Thoracic aorta (tissue), 2 donors: Measurements from ENCODE around the gene KDM4E. TPM values are rescaled to one million over a fixed set of nuclear protein-coding genes. Genes with fewer than 3 reads are reported as not detected.

Experiments
- ATAC-seq: fragments of 150-250 bp; one replicate; pipeline ENCODE4 v1.8.0; 2017; ENCODE audit warnings: low read depth; ENCODE audit not compliant: insufficient number of reproducible peaks, low FRiP score
- DNase-seq: peaks from one replicate; pipeline ENCODE4 v3.0.0-alpha.2; 2020; ENCODE audit warnings: low spot score
- H3K27ac ChIP-seq, 2 donors: fragments of 200-600 bp; sonication (generic); 1 replicate in 1 of 2; 2 replicates in 1 of 2; pipeline ENCODE4 v1.5.1; 2016; ENCODE audit warnings: mild to moderate bottlenecking in 2 of 2, moderate library complexity in 2 of 2
- H3K27me3 ChIP-seq: fragments of 200-600 bp; sonication (generic); replicated peaks from 2 replicates; pipeline ENCODE4 v1.6.0; 2016; ENCODE audit warnings: mild to moderate bottlenecking; ENCODE audit not compliant: insufficient read depth
- H3K36me3 ChIP-seq: fragments of 200-600 bp; sonication (generic); one replicate; pipeline ENCODE4 v1.5.1; 2016
- H3K4me1 ChIP-seq, 2 donors: fragments of 200-600 bp; sonication (generic); 1 replicate in 1 of 2; 2 replicates in 1 of 2; pipeline versions ENCODE4 v1.5.1 to v1.6.0; 2016; ENCODE audit warnings: low read depth in 2 of 2, mild to moderate bottlenecking in 1 of 2; ENCODE audit not compliant: control insufficient read depth in 1 of 2
- H3K4me3 ChIP-seq: fragments of 200-600 bp; sonication (generic); 2 replicates; pipeline ENCODE4 v1.5.1; 2016; ENCODE audit warnings: mild to moderate bottlenecking
- H3K9me3 ChIP-seq: fragments of 200-600 bp; sonication (generic); 2 replicates; pipeline ENCODE4 v1.5.1; 2016
- CTCF ChIP-seq: fragments of 200-600 bp; sonication (generic); IDR thresholded peaks from one replicate; pipeline ENCODE4 v1.5.1; 2019; ENCODE audit warnings: antibody characterized with exemption
- total RNA-seq, 2 donors: library from RNA; depleted of rRNA; stranded (reverse); fragments of >200 nt; gene quantifications; one replicate each; pipeline versions ENCODE4 v1.1.0 to v1.2.3, GENCODE V29; 2016

KDM4E gene
- total RNA-seq, 2 donors from 2014 or later, result not detected

GRCh38 chr11:95050595-95051202 lies 25.6 kb downstream of the KDM4E start:
- Histone ChIP-seq H3K4me3 (no peak overlapping the region), H3K36me3 (no peaks in the 10 kb centered on the region), H3K4me1 (no peaks in the 10 kb centered on the region), H3K9me3 (no peaks in the 10 kb centered on the region), H3K27ac (no peak overlapping the region), H3K27me3 (no peaks in the 10 kb centered on the region)
- no peak for TF ChIP-seq CTCF
- DNase-seq (no peak), ATAC-seq (no peak)

- Histone ChIP-seq H3K27me3 (no peaks in the 10 kb centered on the region), H3K4me1 (no peaks in the 10 kb centered on the region), H3K4me3 (no peak overlapping the region), H3K27ac (no peak overlapping the region), H3K9me3 (no peaks in the 10 kb centered on the region), H3K36me3 (no peaks in the 10 kb centered on the region)
- TF ChIP-seq CTCF, result no peak
- DNase-seq, result no peak
- ATAC-seq, result no peak
Measured at GRCh38 chr11:95054356-95054755, 29.3 kb downstream of the KDM4E start.

GRCh38 chr11:95055283-95055897 lies 30.3 kb downstream of the KDM4E start:
- TF ChIP-seq CTCF, result no peak
- H3K27ac ChIP-seq, result no peak overlapping the region

GRCh38 chr11:95057959-95058358 lies 32.9 kb downstream of the KDM4E start:
- ATAC-seq (no peak), DNase-seq (no peak)
- no peak overlapping the region for H3K27ac ChIP-seq
- no peak for TF ChIP-seq CTCF
- H3K4me3 ChIP-seq, result no peak overlapping the region
- no peaks in the 10 kb centered on the region for H3K4me1 ChIP-seq
- H3K36me3 ChIP-seq, result no peaks in the 10 kb centered on the region
- no peaks in the 10 kb centered on the region for H3K27me3 ChIP-seq
- H3K9me3 ChIP-seq, result no peaks in the 10 kb centered on the region

More at GRCh38 chr11:95055283-95055897, 30.3 kb downstream of the KDM4E start:
- no peak for DNase-seq
- no peaks in the 10 kb centered on the region for H3K9me3 ChIP-seq
- H3K27me3 ChIP-seq, result no peaks in the 10 kb centered on the region
- H3K4me1 ChIP-seq, result no peaks in the 10 kb centered on the region
- no peak overlapping the region for H3K4me3 ChIP-seq
- no peaks in the 10 kb centered on the region for H3K36me3 ChIP-seq
- ATAC-seq, result no peak

GRCh38 chr11:95058621-95059020 lies 33.6 kb downstream of the KDM4E start:
- Histone ChIP-seq H3K27me3 (no peaks in the 10 kb centered on the region), H3K27ac (no peak overlapping the region), H3K36me3 (no peaks in the 10 kb centered on the region), H3K4me3 (no peak overlapping the region), H3K9me3 (no peaks in the 10 kb centered on the region), H3K4me1 (no peaks in the 10 kb centered on the region)
- ATAC-seq, result no peak
- DNase-seq, result no peak
- TF ChIP-seq CTCF, result no peak
